B cell (primary cell): ENCODE data around the gene PRDM10. TPM values are rescaled to one million over a fixed set of nuclear protein-coding genes. Genes with fewer than 3 reads are reported as not detected.

Experiments
- ATAC-seq: fragments of 200-7000 bp; cut with Tn5 transposase; one replicate; pipeline ENCODE4 v1.10.0; 2021; ENCODE audit warnings: low read depth, mild to moderate bottlenecking, moderate number of reproducible peaks, moderate library complexity
- CTCF ChIA-PET: fragments of 350-600 bp; sonication (Branson Sonifier 250); formaldehyde crosslinking; loops from one replicate; lab custom pipeline; 2021; ENCODE audit warnings: antibody characterized with exemption, inconsistent platforms; lab: Charles Lee
- POLR2A ChIA-PET: fragments of 350-600 bp; sonication (Branson Sonifier 250); formaldehyde crosslinking; loops from one replicate; lab custom pipeline; 2021; ENCODE audit warnings: antibody characterized with exemption; lab: Charles Lee
- DNase-seq: peaks from one replicate; pipeline ENCODE4 v3.0.0; 2013
- H2AFZ ChIP-seq: 2 replicates; pipeline ENCODE4 v1.6.1; 2012; ENCODE audit warnings: mild to moderate bottlenecking, low read depth, low read length; ENCODE audit not compliant: insufficient read depth, poor library complexity, severe bottlenecking
- H3K27ac ChIP-seq, 2 donors: 1 replicate in 1 of 2; 2 replicates in 1 of 2; pipeline ENCODE4 v1.5.1; 2012 to 2013; ENCODE audit warnings: low read length in 2 of 2, mild to moderate bottlenecking in 2 of 2, moderate library complexity in 1 of 2
- H3K27me3 ChIP-seq, 4 experiments: fragments of 200-600 bp in 1 of 4; sonication (generic) in 1 of 4; replicated peaks in 1 of 4; 1 replicate in 2 of 4; 2 replicates in 2 of 4; pipeline versions ENCODE4 v1.6.1 to v1.7.0; 2013 to 2016; ENCODE audit warnings: low read length in 3 of 4, mild to moderate bottlenecking in 2 of 4, mixed read lengths in 1 of 4, moderate library complexity in 1 of 4; ENCODE audit not compliant: insufficient read depth in 4 of 4, control insufficient read depth in 3 of 4; ENCODE audit errors: control extremely low read depth in 1 of 4
- H3K36me3 ChIP-seq, 2 experiments: replicated peaks in 1 of 2; 1 replicate in 1 of 2; 2 replicates in 1 of 2; pipeline versions ENCODE4 v1.6.1 to v1.7.1; 2013; ENCODE audit warnings: low read length in 1 of 2; ENCODE audit not compliant: insufficient read depth in 2 of 2, control insufficient read depth in 1 of 2; ENCODE audit errors: control extremely low read depth in 1 of 2, extremely low read depth in 1 of 2
- H3K4me1 ChIP-seq, 2 donors: fragments of 200-600 bp in 1 of 2; sonication (generic) in 1 of 2; 1 replicate in 1 of 2; 2 replicates in 1 of 2; pipeline versions ENCODE4 v1.5.1 to v1.6.1; 2013 to 2017; ENCODE audit warnings: low read length in 2 of 2; ENCODE audit not compliant: control insufficient read depth in 2 of 2, insufficient read depth in 2 of 2
- H3K4me2 ChIP-seq: replicated peaks from 2 replicates; pipeline ENCODE3; 2012; ENCODE audit warnings: mild to moderate bottlenecking, low read depth, low read length; ENCODE audit not compliant: poor library complexity, severe bottlenecking
- H3K4me3 ChIP-seq, 5 experiments: fragments of 200-600 bp in 1 of 5; sonication (generic) in 1 of 5; 1 replicate in 3 of 5; 2 replicates in 2 of 5; pipeline versions ENCODE4 v1.5.1 to v1.7.0; 2011 to 2016; ENCODE audit warnings: low read length in 4 of 5, mild to moderate bottlenecking in 4 of 5, low read depth in 2 of 5, control low read depth in 1 of 5, moderate library complexity in 1 of 5; ENCODE audit not compliant: insufficient read depth in 1 of 5; ENCODE audit errors: control extremely low read depth in 1 of 5, extremely low read depth in 1 of 5
- H3K79me2 ChIP-seq: fragments of 200-600 bp; sonication (generic); one replicate; pipeline ENCODE4 v1.6.0; 2016; ENCODE audit warnings: low read length; ENCODE audit not compliant: control insufficient read depth, insufficient read depth
- H3K9ac ChIP-seq: fragments of 200-600 bp; sonication (generic); 2 replicates; pipeline ENCODE4 v1.6.1; 2017; ENCODE audit warnings: mild to moderate bottlenecking, low read length, moderate library complexity
- H3K9me3 ChIP-seq, 3 donors: one replicate each; pipeline versions ENCODE4 v1.6.1 to v1.7.1; 2013; ENCODE audit warnings: low read length in 2 of 3; ENCODE audit not compliant: control insufficient read depth in 2 of 3, insufficient read depth in 1 of 3; ENCODE audit errors: control extremely low read depth in 1 of 3
- H4K20me1 ChIP-seq: 2 replicates; pipeline ENCODE4 v1.6.0; 2012; ENCODE audit warnings: mild to moderate bottlenecking, low read length; ENCODE audit not compliant: insufficient read depth, control insufficient read depth, poor library complexity, severe bottlenecking
- H3K27ac Mint-ChIP-seq: one replicate; pipeline ENCODE4 v1.8.0; 2021; ENCODE audit warnings: mixed read lengths
- H3K27me3 Mint-ChIP-seq: one replicate; pipeline ENCODE4 v1.8.0; 2021; ENCODE audit warnings: mixed read lengths
- H3K4me1 Mint-ChIP-seq: one replicate; pipeline ENCODE4 v1.8.0; 2021; ENCODE audit warnings: mixed read lengths
- H3K4me3 Mint-ChIP-seq: one replicate; pipeline ENCODE4 v1.8.0; 2021; ENCODE audit warnings: mixed read lengths
- H3K9me3 Mint-ChIP-seq: one replicate; pipeline ENCODE4 v1.8.0; 2022; ENCODE audit warnings: mixed read lengths; ENCODE audit not compliant: insufficient read depth
- CTCF ChIP-seq: fragments of 200-600 bp; IDR thresholded peaks from one replicate; pipeline ENCODE4 v1.8.0; 2022; ENCODE audit warnings: antibody characterized with exemption, mild to moderate bottlenecking
- EZH2 ChIP-seq: IDR thresholded peaks from 2 replicates; pipeline ENCODE4 v1.6.1; 2012; ENCODE audit warnings: borderline replicate concordance, low read depth, mild to moderate bottlenecking, moderate library complexity, low read length; ENCODE audit not compliant: insufficient read depth, poor library complexity, severe bottlenecking
- whole genome bisulfite sequencing: methylation state at CpG from one replicate; pipeline ENCODE4 v1.1.5; 2013; ENCODE audit warnings: missing lambda C conversion rate; ENCODE audit not compliant: insufficient coverage; 5-methylcytosine and 5-hydroxymethylcytosine counted together
- intact Hi-C: fragments of 100-400 bp; cut with micrococcal nuclease; formaldehyde crosslinking; loops from one replicate; pipeline ENCODE4 v1.10.0; 2022
- polyA plus RNA-seq: library from polyadenylated mRNA; depleted of rRNA; stranded (reverse); fragments of >200 nt; gene quantifications from 2 replicates; pipeline ENCODE4 v1.2.3, GENCODE V29; 2012
- total RNA-seq, 2 donors: library from RNA; stranded (reverse); fragments of 120-200 nt in 1 of 2; gene quantifications; 1 replicate in 1 of 2; 2 replicates in 1 of 2; pipeline versions ENCODE4 v1.2.3 to v1.2.4, GENCODE V29; 2013 to 2022

Gene PRDM10
- total and polyA plus RNA-seq, 2 donors (not counting 1 experiment from before 2014, with no cell fraction given): 4.5 to 17.5 TPM

GRCh38 chr11:129985823-129986222, 16.8 kb downstream of the PRDM10 start:
- H3K4me1 ChIP-seq: no peaks in the 10 kb centered on the region
- no peak overlapping the region for H3K27ac ChIP-seq
- no peak for ATAC-seq
- intact Hi-C loops: no loop called here
- no peak for DNase-seq
- peaks cover 28% of the 10 kb centered on the region for H4K20me1 ChIP-seq
- peaks cover 0 to 4% of the 10 kb centered on the region in 2 experiments for H3K36me3 ChIP-seq
- Mint-ChIP-seq H3K27ac (no peak overlapping the region), H3K9me3 (peaks cover 3% of the 10 kb centered on the region), H3K4me1 (no peaks in the 10 kb centered on the region), H3K27me3 (peaks cover 3% of the 10 kb centered on the region), H3K4me3 (no peak overlapping the region)
- no peak for TF ChIP-seq CTCF
- no peak for TF ChIP-seq EZH2
- H3K9me3 ChIP-seq: no peaks in the 10 kb centered on the region
- no peak overlapping the region for H3K4me3 ChIP-seq
- 90% methylated on average over 3 of the region's 3 CpGs for WGBS
- H3K4me2 ChIP-seq: no peak overlapping the region
- no peak overlapping the region for H3K9ac ChIP-seq
- peaks cover 62% of the 10 kb centered on the region for H3K79me2 ChIP-seq
- ChIA-PET POLR2A (interaction anchor here (0.6 kb wide), 1 partner anchor 147 kb away, joined by 3 read pairs; no protein-coding TSS in a partner anchor), CTCF (interaction anchor here (1.1 kb wide), 1 partner anchor 146 kb away, joined by 4 read pairs; no protein-coding TSS in a partner anchor)
- no peak overlapping the region for H2AFZ ChIP-seq
- peaks cover 0 to 2% (median 0%) of the 10 kb centered on the region in 4 experiments for H3K27me3 ChIP-seq

GRCh38 chr11:129980086-129980485, 22.5 kb downstream of the PRDM10 start:
- 86% methylated on average over 6 of the region's 8 CpGs for WGBS
- Histone ChIP-seq H4K20me1 (peaks cover 28% of the 10 kb centered on the region), H3K4me1 (no peaks in the 10 kb centered on the region), H3K27ac (no peak overlapping the region), H3K9me3 (no peaks in the 10 kb centered on the region), H3K36me3 (peaks cover 0 to 4% of the 10 kb centered on the region in 2 experiments), H3K9ac (no peak overlapping the region), H3K4me3 (no peak overlapping the region), H3K79me2 (peaks cover 49% of the 10 kb centered on the region), H3K4me2 (no peak overlapping the region), H2AFZ (no peak overlapping the region), H3K27me3 (peaks cover 0 to 19% (median 0%) of the 10 kb centered on the region in 4 experiments)
- CTCF ChIA-PET: interaction anchor here (1.0 kb wide), 1 partner anchor 10 kb away, joined by 3 read pairs; no protein-coding TSS in a partner anchor
- DNase-seq: no peak
- ATAC-seq: no peak
- TF ChIP-seq CTCF (no peak), EZH2 (no peak)
- POLR2A ChIA-PET: interaction anchor here (0.6 kb wide), 1 partner anchor 233 kb away, joined by 14 read pairs; no protein-coding TSS in a partner anchor
- Mint-ChIP-seq H3K27me3 (peaks cover 12% of the 10 kb centered on the region), H3K27ac (no peak overlapping the region), H3K9me3 (no peaks in the 10 kb centered on the region), H3K4me3 (no peak overlapping the region), H3K4me1 (no peaks in the 10 kb centered on the region)
- intact Hi-C loops: no loop called here
